Hematopoietic multipotent progenitor cell treated with erythropoietin and hydrocortisone succinate and interleukin-3 and kit ligand, for 15 days (in vitro differentiated cells): ENCODE data around the gene SSBP4.
"Not testable (repeated sequence)": the region's sequence is repeated elsewhere in the genome, so short reads cannot be mapped to it uniquely, and the experiment has no call there.

Experiments used
- DNase-seq: peaks from one replicate; pipeline ENCODE4 v3.0.0-alpha.2; 2015; ENCODE audit warnings: low spot score

The SSBP4 gene

GRCh38 chr19:18419195-18419698 is at the start of gene SSBP4:
SSBP4 (plus strand) TSS chr19:18419398; CDS start chr19:18419649, 251 bp downstream.
- peak; percentile 69 for DNase-seq

- no peak for DNase-seq
Measured at GRCh38 chr19:18373407-18373891, 45.7 kb upstream of the SSBP4 start.

GRCh38 chr19:18373892-18374629 is 45.1 kb upstream of the SSBP4 start:
- DNase-seq: peak; percentile 96

GRCh38 chr19:18377026-18377425 is 42.2 kb upstream of the SSBP4 start:
- peak; percentile 9 for DNase-seq

- peak; percentile 70 for DNase-seq
Measured at GRCh38 chr19:18379803-18380747, 39.1 kb upstream of the SSBP4 start.

- DNase-seq: no peak
Measured at GRCh38 chr19:18380843-18381242, 38.4 kb upstream of the SSBP4 start.

- DNase-seq: not testable (repeated sequence)
Measured at GRCh38 chr19:18383622-18384021, 35.6 kb upstream of the SSBP4 start.

- peak; percentile 9 for DNase-seq
Measured at GRCh38 chr19:18384775-18385174, 34.4 kb upstream of the SSBP4 start.

- DNase-seq: no peak
Measured at GRCh38 chr19:18385359-18385674, 33.9 kb upstream of the SSBP4 start.

GRCh38 chr19:18385675-18386542 is 33.3 kb upstream of the SSBP4 start, which contains the start of gene GDF15:
GDF15 (plus strand) TSS chr19:18386158; CDS start chr19:18386190, 32 bp downstream.
- peak; percentile 82 for DNase-seq

GRCh38 chr19:18386543-18387271 is 32.5 kb upstream of the SSBP4 start:
- DNase-seq: peak; percentile 72

GRCh38 chr19:18388100-18388959 is 30.9 kb upstream of the SSBP4 start:
- peak; percentile 90 for DNase-seq

- DNase-seq: no peak
Measured at GRCh38 chr19:18388960-18389725, 30.1 kb upstream of the SSBP4 start.

GRCh38 chr19:18389726-18390064 is 29.5 kb upstream of the SSBP4 start:
- peak; percentile 21 for DNase-seq

GRCh38 chr19:18390065-18390907 is 28.9 kb upstream of the SSBP4 start:
- peak; percentile 46 for DNase-seq

- DNase-seq: peak; percentile 1
Measured at GRCh38 chr19:18391509-18392075, 27.6 kb upstream of the SSBP4 start.

GRCh38 chr19:18392417-18392816 is 26.8 kb upstream of the SSBP4 start:
- peak; percentile 32 for DNase-seq

GRCh38 chr19:18392926-18393325 is 26.3 kb upstream of the SSBP4 start:
- DNase-seq: peak; percentile 1
